Choroid plexus epithelial cell (primary cell): Measurements from ENCODE around the gene OR2T34.
"Not testable (repeated sequence)": the region's sequence is repeated elsewhere in the genome, so short reads cannot be mapped to it uniquely, and the experiment has no call there.

Experiments
- DNase-seq: peaks from one replicate; pipeline ENCODE4 v3.0.0-alpha.2; 2010; ENCODE audit warnings: low read depth
- H3K4me3 ChIP-seq: 2 replicates; pipeline ENCODE4 v1.5.1; 2011; ENCODE audit warnings: low read depth, mild to moderate bottlenecking, control low read depth, low read length, moderate library complexity
- TF ChIP-seq, protein P1 (sequence below): conservative IDR thresholded peaks from 2 replicates; pipeline ENCODE4 v1.5.1; 2011; ENCODE audit warnings: low read depth, mild to moderate bottlenecking, control low read depth, inconsistent platforms, low read length, moderate library complexity

OR2T34 gene

DNA sequence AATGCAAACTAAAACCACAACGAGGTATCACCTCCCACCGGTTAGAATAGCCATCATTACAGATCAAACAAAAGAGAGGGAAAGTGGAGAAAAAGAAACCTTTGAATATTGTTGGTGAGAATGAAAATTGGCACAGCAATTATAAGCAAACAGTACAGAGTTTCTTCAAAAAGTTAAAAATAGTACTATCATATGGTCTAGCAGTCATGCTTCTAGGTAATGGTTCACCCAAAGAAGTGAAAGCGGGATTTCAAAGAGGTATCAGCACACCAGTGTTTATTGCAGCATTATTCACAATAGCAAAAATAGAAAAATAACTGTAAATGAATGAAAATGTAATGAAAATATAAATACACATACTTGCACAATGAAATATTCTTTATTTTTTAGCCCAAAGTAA lies 14.8 kb upstream of the OR2T34 start:
- H3K4me3 ChIP-seq = no peak overlapping the region
- DNase-seq = no peak
- TF ChIP-seq, protein P1, sequence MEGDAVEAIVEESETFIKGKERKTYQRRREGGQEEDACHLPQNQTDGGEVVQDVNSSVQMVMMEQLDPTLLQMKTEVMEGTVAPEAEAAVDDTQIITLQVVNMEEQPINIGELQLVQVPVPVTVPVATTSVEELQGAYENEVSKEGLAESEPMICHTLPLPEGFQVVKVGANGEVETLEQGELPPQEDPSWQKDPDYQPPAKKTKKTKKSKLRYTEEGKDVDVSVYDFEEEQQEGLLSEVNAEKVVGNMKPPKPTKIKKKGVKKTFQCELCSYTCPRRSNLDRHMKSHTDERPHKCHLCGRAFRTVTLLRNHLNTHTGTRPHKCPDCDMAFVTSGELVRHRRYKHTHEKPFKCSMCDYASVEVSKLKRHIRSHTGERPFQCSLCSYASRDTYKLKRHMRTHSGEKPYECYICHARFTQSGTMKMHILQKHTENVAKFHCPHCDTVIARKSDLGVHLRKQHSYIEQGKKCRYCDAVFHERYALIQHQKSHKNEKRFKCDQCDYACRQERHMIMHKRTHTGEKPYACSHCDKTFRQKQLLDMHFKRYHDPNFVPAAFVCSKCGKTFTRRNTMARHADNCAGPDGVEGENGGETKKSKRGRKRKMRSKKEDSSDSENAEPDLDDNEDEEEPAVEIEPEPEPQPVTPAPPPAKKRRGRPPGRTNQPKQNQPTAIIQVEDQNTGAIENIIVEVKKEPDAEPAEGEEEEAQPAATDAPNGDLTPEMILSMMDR = no peak

DNA sequence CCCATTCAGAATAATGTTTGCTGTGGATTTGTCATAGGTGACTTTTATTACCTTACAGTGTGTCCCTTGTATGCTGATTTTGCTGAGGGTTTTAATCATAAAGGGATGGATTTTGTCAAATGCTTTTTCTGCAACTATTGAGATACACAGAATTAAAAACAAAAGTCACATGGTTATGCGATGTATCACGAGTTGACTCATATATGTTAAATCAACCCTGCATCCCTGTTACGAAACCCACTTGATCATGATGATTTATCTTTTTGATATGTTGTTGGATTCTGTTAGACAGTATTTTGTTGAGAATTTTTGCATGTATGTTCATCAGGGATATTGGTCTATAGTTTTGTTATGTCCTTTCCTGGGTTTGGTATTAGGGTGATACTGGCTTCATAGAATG lies 10.7 kb upstream of the OR2T34 start:
- H3K4me3 ChIP-seq = no peak overlapping the region
- no peak for DNase-seq
- TF ChIP-seq, protein P1 = no peak

DNA sequence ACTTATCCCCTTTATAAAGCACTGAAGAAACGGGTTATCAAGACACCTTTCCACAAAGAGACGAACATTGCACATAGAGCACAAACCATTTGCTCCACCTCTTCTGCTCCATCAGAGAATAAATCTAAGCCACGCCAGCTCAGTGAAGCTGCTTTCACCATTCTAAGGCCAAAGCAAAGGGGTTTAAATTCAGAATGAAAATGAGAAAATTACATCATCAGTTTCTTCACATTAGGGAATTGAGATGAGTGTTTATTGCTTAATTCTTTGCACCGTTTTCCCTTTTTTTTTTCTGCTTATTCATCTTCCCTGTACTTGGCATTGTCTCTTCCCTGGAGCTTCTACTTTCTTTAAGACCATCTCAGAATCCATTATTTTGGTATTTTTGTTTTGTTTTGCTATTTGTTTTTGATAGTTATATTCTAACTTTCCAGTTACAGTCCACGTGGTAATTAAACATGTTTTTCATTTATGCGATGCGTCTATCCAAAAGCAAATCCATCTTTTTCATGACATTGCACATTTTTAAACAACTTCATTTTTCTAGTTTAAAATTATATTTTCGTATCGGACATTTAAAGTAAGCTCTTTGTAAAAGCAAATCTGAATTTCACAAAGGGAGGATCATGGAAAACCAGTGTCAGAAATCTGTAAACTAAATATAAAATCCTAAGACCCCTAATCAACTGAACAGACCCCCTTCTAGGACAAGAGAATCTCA lies 1.9 kb upstream of the OR2T34 start:
- no peak for DNase-seq
- TF ChIP-seq, protein P1 = no peak
- H3K4me3 ChIP-seq = no peak overlapping the region

DNA sequence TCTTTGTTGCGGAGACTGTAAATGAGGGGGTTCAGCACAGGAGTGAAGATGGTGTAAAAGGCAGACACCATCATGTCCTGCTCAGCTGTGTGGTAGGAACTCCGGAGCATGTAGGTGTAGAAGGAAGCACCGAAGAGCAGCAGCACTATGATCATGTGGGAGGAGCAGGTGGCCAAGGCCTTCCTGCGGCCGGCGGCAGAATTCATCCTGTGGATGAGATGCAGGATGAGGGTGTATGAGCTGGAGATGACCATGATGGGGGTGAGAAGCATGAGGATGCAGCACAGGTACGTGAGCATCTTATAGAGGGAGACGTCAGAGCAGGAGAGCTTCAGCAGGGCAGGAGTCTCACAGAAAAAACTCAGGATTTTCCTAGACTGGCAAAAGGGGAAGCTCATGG lies 701 bp downstream of the OR2T34 start:
- DNase-seq = not testable (repeated sequence)

DNA sequence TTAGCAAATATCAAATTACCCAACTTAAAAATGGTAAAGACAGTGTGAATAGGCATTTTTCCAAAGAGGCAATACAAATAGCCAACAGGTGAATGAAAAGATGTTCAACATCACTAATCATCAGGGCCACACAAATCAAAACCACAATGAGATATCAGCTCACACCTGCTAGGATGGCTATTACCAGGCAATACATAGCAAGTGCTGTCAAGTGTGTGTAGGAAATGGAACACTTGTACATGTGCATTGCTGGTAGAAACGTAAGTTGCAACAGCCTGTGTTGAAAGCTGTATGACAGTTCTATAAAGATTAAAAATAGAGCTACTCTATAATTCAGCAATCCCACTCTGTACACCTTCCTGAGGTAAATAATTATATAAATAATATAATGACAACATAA lies 2.5 kb downstream of the OR2T34 start:
- not testable (repeated sequence) for H3K4me3 ChIP-seq, DNase-seq

More for the DNA sequence above, 701 bp downstream of the OR2T34 start:
- not testable (repeated sequence) for H3K4me3 ChIP-seq

DNA sequence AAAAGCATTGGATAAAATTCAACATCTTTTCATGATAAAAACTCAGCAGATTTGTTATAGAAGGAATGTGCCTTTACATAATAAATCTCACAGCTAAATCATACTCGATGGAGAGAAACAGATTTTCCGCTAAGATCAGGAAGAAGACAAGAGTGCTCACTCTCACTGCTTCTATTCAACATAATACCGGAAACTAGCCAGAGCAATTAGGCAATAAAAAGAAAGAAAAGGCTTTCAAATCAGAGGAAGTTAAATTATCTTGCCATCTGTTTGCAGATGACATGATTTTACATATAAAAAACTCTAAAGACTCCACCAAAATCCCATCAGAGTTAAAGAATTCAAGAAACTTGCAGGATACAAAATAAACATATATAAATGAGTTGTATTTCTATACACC lies 3.7 kb downstream of the OR2T34 start:
- not testable (repeated sequence) for DNase-seq, H3K4me3 ChIP-seq

DNA sequence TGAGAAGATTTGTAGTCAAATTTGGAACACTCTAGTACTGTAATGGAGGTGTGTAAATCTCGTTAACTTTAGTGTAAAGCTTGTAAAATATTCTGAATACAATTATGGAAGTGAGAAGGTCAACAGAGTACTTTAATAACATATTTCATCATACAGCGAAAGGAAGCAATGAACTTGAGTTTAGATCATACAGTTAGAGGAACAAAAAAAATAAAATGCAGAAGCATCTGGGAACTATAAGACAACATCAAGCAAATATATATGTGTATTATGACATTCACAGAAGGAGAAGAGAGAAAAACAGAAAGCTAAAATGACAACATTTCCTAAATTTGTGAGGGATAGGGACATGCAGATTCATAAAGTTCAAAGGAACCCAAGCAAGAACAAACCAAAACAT lies 5.5 kb downstream of the OR2T34 start:
- DNase-seq, H3K4me3 ChIP-seq: not testable (repeated sequence)

DNA sequence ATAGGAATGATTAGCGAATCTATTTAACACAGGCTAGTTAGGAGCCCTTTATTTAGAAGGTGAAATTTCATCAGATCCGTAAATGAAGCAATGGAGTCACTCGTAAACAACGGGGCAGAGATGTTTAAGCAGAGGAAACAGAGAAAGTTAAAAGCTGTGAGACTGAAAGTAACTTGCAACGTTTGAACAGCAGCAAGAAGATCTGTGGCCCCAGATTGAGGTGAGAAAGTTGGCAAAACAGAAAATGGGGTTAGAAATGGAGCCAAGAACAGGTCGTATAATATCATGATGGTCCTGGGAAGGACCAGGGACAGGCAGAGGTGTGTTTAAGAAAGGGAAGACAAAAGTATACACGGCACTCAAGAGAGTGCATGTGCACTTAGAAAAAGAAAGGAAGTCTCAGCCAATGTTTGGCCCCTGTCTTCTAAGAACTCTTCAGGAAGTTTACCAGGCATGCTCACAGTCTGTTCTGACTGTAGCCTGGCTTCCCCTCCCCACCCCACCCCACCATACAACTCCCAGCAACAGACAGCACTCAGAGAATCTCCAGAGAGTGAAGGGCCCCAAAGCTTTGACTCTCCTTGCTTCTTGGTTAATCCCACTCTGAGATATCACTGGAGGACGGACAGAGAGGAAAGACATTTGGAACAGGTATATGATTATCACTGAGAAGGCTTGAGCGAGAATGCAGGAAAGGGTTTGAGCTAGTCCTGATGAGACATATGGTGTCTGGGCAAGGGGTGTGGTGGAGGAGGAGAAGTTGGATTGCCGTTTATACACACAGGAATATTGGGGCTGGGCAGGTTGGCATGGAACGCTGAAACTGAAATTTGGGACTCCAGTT lies 8.8 kb downstream of the OR2T34 start:
- not testable (repeated sequence) for H3K4me3 ChIP-seq, DNase-seq

DNA sequence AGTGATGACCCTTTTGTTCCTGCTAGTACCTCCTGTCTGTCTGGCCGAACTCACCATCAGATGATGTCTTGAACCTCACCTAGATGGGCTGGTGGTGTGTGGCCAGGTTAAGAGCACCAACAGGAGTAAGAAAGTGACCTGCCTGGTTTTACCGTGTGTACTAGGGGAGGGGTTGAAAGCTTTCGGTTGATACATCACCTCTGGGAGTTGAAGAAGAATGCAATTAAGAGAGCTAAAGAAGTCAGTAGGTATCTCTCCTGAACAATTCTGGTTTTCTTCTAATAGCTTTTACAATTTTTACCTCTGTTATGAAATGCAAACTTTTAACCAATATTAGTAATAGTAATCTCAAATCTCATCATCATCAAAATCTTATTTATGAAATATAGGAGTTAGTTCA lies 11.9 kb downstream of the OR2T34 start, which contains the start of gene OR2T29:
TSS of gene OR2T29 (minus strand) at position 101 of the 400 bp plus-strand sequence. CDS start 3,281 bp downstream, outside the sequence.
- DNase-seq, H3K4me3 ChIP-seq: not testable (repeated sequence)

DNA sequence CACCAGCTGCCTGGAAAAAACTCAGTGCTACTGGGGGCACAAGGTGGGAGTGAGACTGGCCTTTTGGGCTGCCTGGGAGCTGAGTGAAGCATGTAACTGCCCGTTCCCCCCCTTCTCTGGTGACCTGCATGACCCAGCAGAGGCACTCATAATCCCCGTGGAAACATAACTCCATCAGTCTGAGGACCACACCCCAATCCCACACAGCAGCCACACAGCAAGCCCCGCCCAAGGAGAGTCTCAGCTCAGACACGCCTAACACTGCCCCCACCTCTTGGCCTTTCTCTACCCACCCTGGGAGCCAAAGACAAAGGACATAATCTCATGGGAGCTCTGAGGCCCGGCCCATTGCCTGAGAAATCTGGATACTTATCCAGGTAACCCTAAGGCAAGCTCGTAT lies 23.5 kb downstream of the OR2T34 start:
- not testable (repeated sequence) for H3K4me3 ChIP-seq, DNase-seq

DNA sequence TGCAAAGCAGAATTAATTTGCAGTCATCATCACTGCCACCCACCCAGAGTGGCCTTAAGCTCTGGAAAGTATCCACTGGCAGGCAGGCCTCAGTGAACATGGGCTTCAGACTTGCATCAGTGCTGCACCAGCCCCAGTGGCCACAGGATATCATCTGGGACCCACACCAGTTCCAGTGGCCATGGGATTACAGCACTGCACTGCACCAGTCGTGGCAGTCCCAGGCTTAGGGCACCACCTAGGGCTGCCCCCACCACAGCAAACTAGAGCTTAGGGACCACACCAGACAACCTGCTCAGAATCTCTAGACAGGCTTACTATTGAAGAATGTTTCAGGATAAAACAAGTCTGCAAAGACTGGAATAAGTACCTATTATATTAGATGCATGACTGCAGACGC lies 27.2 kb downstream of the OR2T34 start:
- H3K4me3 ChIP-seq, DNase-seq: not testable (repeated sequence)

DNA sequence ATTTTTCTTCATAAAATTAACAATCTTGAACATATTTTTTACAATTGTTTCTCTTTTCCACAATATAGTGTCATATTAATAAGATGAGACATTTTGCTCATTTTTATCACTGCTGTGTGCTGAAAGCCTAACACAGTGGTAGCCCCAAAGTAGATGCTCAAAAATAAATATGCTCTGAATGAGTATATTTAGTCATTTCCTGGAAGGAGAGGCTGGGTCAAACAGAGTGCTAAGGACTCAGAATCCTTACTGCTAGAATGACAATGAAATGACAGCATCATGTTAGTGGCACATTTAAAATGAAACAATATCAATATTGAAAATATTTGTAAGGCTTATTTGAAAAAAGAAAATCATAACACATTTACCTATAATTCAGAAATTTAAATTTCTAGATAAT lies 37.1 kb downstream of the OR2T34 start:
- H3K4me3 ChIP-seq, DNase-seq: not testable (repeated sequence)
